Mesothelial cell of epicardium (in vitro differentiated cells): ENCODE results near the gene KIFC3. TPM values are rescaled to one million over a fixed set of nuclear protein-coding genes. Genes with fewer than 3 reads are reported as not detected.
"Not testable (repeated sequence)": the region's sequence is repeated elsewhere in the genome, so short reads cannot be mapped to it uniquely, and the experiment has no call there.

ENCODE experiments used
- DNase-seq, 2 experiments: peaks; one replicate each; pipeline ENCODE4 v3.0.0; 2021; ENCODE audit warnings: low spot score in 2 of 2; ENCODE audit not compliant: unreplicated experiment in 2 of 2
- H3K27ac Mint-ChIP-seq: 2 replicates; pipeline ENCODE4 v1.8.0; 2021; ENCODE audit warnings: mixed read lengths
- H3K27me3 Mint-ChIP-seq: 2 replicates; pipeline ENCODE4 v1.8.0; 2021; ENCODE audit warnings: low read depth, mixed read lengths
- H3K36me3 Mint-ChIP-seq: 2 replicates; pipeline ENCODE4 v1.8.0; 2021; ENCODE audit warnings: mixed read lengths
- H3K4me1 Mint-ChIP-seq: 2 replicates; pipeline ENCODE4 v1.8.0; 2021; ENCODE audit warnings: mixed read lengths
- H3K4me3 Mint-ChIP-seq: 2 replicates; pipeline ENCODE4 v1.8.0; 2021; ENCODE audit warnings: mild to moderate bottlenecking, moderate library complexity, mixed read lengths
- H3K9me3 Mint-ChIP-seq: 2 replicates; pipeline ENCODE4 v1.8.0; 2021; ENCODE audit warnings: mixed read lengths
- CTCF ChIP-seq: fragments of 200-600 bp; sonication (generic); IDR thresholded peaks from one replicate; pipeline ENCODE4 v1.5.0; 2021; ENCODE audit warnings: antibody characterized with exemption; ENCODE audit not compliant: unreplicated experiment
- total RNA-seq: library from RNA; stranded (reverse); gene quantifications from 3 replicates; pipeline ENCODE4 v1.2.1, GENCODE V29; 2021

KIFC3 gene
- total RNA-seq, 1 donor from 2014 or later, result 38.7 TPM

- Mint-ChIP-seq H3K4me1 (peaks cover 3% of the 10 kb centered on the region), H3K9me3 (peaks cover 6% of the 10 kb centered on the region), H3K27me3 (no peaks in the 10 kb centered on the region), H3K4me3 (no peak overlapping the region), H3K27ac (no peak overlapping the region), H3K36me3 (peaks cover 22% of the 10 kb centered on the region)
- no peak for DNase-seq
- TF ChIP-seq CTCF, result no peak
These were observed 54.8 kb downstream of the KIFC3 start for GRCh38 chr16:57747496-57747895.

- Mint-ChIP-seq H3K9me3 (peaks cover 6% of the 10 kb centered on the region), H3K27ac (no peak overlapping the region), H3K36me3 (peaks cover 21% of the 10 kb centered on the region), H3K27me3 (no peaks in the 10 kb centered on the region), H3K4me1 (peaks cover 3% of the 10 kb centered on the region), H3K4me3 (no peak overlapping the region)
- DNase-seq, result no peak
- TF ChIP-seq CTCF, result no peak
These were observed 55.2 kb downstream of the KIFC3 start for GRCh38 chr16:57747091-57747490.

- DNase-seq, H3K9me3 Mint-ChIP-seq, H3K4me3 Mint-ChIP-seq, H3K4me1 Mint-ChIP-seq, H3K27ac Mint-ChIP-seq, H3K27me3 Mint-ChIP-seq: not testable (repeated sequence)
- H3K36me3 Mint-ChIP-seq, result peaks cover 17% of the 10 kb centered on the region
These were observed 56.0 kb downstream of the KIFC3 start for GRCh38 chr16:57746316-57746715.

- DNase-seq, result no peak
- no peak for TF ChIP-seq CTCF
- H3K4me1 Mint-ChIP-seq, result peaks cover 6% of the 10 kb centered on the region
- H3K4me3 Mint-ChIP-seq, result no peak overlapping the region
- peaks cover 6% of the 10 kb centered on the region for H3K9me3 Mint-ChIP-seq
- H3K36me3 Mint-ChIP-seq, result peaks cover 14% of the 10 kb centered on the region
- no peaks in the 10 kb centered on the region for H3K27me3 Mint-ChIP-seq
- no peak overlapping the region for H3K27ac Mint-ChIP-seq
These were observed 56.5 kb downstream of the KIFC3 start for GRCh38 chr16:57745768-57746167.

- no peak for TF ChIP-seq CTCF
- peaks cover 6% of the 10 kb centered on the region for H3K9me3 Mint-ChIP-seq
- H3K27ac Mint-ChIP-seq, result no peak overlapping the region
- no peak overlapping the region for H3K4me3 Mint-ChIP-seq
- no peaks in the 10 kb centered on the region for H3K27me3 Mint-ChIP-seq
- H3K36me3 Mint-ChIP-seq, result peaks cover 14% of the 10 kb centered on the region
- no peak for DNase-seq
- peaks cover 6% of the 10 kb centered on the region for H3K4me1 Mint-ChIP-seq
These were observed 57.7 kb downstream of the KIFC3 start for GRCh38 chr16:57744642-57744903.

- Mint-ChIP-seq H3K36me3 (peaks cover 14% of the 10 kb centered on the region), H3K27me3 (no peaks in the 10 kb centered on the region), H3K4me1 (peaks cover 6% of the 10 kb centered on the region), H3K9me3 (peaks cover 6% of the 10 kb centered on the region), H3K27ac (no peak overlapping the region), H3K4me3 (no peak overlapping the region)
- no peak for TF ChIP-seq CTCF
- no peak for DNase-seq
These were observed 58.2 kb downstream of the KIFC3 start for GRCh38 chr16:57743886-57744641.
